Stimulated activated CD8-positive, alpha-beta memory T cell treated with anti-CD3 and anti-CD28 coated beads, Interleukin-4, amount 100 ng/mL, for 24 hours (primary cell): ENCODE data around the gene SSH3.

Experiments
- DNase-seq: peaks from one replicate; pipeline ENCODE4 v3.0.0-alpha.2; 2020; ENCODE audit warnings: low read depth

The SSH3 gene

DNA sequence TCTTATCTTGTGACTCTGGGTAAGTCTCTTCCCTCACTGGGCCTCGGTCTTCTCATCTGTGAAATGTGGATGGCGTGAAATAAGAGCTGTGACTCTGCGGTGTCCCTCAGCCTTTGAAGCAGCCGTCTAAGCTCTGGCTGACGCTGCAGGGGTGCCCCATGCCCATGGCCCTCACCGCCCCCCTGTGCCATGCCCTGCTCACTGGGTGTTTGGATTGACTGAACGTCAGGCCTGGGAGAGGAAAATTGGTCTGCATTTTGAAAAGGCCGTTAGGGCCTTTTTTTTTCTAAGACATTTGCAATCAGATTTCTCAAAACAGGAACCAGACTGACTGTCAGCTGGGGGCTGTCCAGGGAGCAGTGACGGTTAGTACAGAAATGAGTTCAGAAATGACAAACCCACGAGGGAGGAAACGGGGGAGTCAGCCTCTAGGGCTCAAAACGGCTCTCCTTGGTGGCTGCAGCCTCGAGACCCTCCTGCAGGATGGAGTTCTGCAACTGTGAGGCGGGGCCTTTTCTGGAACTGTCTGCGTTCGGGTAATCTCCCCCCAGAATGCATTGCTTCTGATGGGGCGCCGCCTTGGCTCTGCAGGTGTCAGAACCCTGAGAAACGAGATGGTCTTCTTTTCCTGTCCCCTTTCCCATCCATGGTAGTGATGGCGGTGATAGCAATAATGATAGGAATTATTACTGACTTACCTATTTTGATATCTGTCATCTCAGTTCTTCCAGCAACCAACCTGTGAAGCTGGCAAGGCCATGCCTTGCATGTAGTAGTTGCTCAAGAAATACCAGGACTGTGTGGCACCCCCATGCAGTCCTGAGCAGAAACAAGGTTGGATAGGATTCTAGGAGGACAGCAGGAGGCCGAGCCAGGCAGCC, 35.0 kb upstream of the SSH3 start:
- peak; percentile 51 for DNase-seq

DNA sequence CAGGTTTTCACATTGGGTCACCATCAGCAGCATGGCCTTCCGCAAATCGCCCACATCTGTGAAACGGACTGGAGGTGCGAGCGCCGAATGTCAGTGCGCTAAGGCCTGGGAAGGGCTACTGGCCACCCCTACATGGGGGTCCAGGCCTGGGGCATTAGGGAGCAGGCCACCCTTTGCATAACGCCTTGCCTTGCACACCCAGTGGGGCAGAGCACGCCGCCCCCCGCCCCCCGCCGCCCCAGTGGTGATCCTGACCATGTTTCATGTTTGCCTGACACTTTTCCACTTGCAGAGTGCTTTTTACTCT, 34.4 kb upstream of the SSH3 start:
- no peak for DNase-seq

DNA sequence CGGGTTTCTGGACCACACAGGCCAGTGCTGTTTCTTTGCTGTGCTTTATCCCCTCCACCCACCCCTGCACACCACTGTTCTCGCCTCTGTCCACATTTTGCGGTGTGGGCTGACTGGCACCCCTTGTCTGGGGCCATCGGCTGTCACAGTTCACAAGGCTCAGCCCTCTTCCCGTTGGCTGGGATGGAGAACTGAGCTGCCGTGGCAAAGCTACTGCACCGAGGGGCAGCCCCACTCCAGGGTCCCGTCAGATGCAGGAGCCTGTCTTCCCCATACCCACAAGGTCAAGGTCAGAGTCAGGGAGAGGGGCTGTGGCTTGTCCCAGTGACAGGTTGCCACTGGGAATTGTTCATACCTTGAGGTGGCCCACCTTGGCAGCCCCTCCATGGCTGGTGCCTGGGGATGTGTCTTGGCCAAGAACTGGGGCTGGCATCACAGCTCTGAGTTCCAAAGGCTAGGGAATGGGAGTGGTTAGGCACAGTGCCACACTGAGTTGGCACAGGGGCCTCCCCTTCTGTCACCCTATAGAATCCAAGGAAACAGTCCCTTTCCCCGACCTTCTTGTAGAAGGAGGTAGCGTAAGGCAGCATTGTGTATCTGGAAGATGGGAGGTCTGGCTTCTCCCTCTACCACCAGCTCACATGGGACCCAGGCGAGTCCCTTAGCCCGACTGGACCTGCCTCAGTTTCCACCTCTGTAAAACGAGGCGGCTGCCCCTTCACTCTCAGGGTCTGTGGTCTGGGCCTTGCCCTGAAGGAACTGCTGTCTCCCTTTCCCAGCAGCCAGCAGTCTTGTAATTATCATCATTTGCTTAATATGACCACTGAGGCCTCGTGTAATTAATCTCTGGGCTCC, 33.7 kb upstream of the SSH3 start:
- no peak for DNase-seq

GRCh38 chr11:67270256-67271204, 32.8 kb upstream of the SSH3 start:
- no peak for DNase-seq

DNA sequence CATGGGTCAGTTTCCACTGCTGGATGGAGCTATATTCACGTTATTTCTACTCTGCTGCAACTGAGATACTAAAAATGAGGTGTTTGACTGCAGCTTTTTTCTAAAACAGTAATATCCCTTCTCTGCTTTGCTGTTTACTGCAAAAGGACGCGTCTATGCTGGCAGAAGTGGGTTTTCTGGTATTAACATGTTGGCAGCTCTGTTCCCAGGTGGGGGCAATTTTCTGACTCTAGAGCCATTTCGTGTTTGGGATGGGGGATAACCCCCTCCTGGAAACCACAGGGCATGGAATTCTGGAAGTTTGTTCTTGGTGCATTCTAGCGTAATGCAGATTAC, 32.2 kb upstream of the SSH3 start:
- no peak for DNase-seq

DNA sequence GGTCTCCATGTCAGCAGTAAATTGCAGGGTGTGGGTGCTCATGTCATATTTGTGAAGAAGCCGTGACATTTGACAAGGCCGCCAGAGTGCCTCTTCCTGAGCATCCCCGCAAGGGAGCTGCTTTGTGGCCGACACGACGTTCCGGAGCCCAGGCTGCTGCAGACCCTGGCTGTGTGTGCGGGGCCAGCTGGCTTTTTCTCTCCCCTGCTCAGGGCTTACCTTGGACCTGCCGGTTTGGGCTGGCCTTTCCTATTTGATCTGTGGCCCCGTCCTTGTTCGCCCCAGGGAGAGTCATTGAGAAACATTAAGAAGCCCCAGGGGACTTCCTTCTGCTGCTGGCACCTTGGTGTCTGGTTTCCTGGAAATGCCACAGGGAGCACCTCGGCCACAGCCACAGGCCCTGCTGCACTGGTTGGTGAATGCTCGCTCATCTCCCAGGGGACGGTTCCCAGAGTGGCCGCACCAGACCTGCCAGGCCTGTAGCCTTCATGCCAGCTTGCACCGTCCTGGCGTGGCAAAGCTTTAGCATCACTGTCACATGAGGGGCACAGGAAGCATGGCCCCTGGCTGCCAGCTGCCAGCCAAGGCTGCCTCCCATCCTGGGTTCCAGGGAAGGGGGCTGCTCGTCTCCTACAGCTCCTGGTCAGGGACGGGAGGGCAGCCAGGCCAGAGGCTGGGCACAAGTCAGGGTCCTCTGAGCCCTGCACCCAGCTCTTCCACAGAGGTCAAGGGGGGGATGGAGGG, 31.6 kb upstream of the SSH3 start:
- peak; percentile 50 for DNase-seq

- no peak for DNase-seq
These were observed 30.7 kb upstream of the SSH3 start for GRCh38 chr11:67272327-67273259.

DNA sequence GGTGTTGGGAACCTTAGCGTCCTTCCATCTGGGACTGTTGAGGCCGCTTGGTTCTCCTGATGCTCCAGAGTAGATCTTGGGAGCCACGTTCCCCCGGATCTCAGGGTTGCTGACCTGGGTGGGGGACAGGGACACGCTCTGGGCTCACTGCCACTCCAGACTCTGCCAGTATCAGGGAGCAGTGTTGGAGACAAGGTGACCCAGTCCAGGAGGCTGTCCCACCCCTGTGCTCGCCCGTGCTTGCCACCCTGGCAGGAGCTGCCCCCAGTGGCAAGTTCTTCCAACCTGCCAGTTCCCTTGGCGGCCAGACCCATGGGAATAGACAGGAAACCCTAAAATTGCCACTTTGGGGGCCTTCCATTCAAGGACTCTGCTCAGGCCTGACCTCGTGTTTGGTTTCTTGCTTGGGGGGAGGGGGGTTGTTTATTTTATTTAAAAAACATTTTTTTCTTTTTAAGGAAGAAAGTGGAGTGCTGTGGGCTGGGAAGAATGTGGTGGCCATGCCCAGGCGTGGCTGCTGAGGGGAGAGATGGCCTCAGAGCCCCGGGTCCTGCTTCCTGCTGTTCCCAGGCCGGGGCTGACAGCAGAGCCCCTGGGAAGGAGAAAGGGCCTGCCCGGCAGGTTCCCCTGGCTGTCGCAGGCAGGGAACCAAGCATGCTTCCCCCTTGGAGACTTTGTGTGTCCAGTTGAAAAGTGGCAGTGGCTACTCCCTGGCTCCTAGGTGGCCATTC, 29.9 kb upstream of the SSH3 start:
- DNase-seq, result no peak

DNA sequence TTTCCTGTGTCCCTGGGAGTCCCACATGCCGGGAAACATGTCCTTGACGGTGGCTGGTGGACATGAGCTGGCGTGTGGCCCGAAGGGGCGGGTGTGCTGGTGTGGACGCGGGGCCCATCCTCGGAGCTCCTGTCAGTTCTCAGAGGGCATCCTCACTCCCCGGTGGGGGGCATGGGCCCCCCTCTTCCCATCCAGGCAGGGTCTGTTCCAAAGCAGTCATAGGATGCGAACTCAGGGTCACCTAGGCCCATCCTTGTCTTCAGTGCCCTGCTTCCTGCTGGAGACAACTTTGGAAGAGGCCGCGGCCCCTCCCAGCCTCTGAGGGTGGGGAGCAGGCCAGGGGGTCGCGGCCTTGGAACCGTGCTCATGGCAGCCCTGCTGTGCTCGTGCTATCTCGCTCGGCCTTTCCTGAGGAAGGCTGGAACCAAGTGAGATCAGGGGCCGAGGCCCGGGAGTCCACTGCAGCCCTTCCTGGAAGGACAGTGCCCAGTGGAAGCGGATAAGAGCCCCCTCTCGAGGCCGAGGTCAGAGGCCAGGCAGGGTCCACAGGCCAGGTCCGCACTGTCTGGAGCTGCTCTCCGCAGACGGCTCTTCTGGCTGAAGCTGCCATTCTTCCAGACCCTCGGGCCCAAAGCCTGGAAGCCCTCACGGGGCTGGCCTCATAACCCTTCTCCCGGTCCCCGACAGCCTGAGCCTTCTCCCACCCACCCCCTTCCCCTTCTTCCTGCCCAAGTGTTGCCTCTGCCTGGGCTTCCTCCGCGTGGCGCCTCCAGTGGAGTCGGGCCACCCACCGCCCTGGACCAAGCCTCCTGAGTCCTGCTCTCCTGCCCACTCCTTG, 28.3 kb upstream of the SSH3 start:
- no peak for DNase-seq

DNA sequence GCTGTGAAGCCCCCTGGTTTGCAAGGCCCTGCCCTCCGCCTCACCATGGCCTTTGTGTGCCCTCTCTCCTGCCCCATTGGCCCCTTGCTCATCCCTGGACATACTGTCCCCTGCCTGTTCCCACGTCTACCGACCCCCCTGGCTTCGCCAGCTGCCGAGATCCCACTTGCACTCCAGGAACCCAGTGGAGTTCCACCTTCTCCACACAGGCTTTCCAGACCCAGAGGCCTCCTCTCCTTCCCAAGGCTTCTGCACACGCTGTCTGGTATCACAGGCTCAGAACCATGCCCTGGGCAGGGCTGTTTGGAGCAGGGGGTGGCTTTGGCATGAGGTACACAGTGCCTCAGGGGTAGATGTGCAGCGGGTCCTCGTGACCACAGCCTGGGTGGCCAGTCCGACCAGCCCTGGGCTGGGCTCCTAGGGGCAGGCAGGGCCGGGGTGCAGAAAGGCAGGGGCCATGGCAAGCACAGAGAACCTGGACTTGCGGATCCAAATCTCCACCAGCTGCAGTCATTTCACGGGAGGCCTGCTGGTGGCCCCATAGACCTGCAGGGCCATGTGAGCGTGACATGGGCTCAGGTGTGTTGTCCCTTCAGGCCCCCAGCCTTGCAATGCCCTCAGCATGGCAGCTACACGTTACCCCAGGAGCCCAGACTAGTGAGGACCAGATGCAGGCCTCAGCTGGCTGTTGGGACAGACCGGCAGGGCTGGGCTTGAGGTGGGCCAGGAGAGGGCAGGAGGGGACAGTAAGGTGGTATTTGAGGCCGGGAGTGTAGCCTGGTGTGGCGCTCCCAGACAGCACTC, 27.5 kb upstream of the SSH3 start:
- no peak for DNase-seq

GRCh38 chr11:67276781-67277230, 26.5 kb upstream of the SSH3 start:
- DNase-seq, result peak; percentile 47

DNA sequence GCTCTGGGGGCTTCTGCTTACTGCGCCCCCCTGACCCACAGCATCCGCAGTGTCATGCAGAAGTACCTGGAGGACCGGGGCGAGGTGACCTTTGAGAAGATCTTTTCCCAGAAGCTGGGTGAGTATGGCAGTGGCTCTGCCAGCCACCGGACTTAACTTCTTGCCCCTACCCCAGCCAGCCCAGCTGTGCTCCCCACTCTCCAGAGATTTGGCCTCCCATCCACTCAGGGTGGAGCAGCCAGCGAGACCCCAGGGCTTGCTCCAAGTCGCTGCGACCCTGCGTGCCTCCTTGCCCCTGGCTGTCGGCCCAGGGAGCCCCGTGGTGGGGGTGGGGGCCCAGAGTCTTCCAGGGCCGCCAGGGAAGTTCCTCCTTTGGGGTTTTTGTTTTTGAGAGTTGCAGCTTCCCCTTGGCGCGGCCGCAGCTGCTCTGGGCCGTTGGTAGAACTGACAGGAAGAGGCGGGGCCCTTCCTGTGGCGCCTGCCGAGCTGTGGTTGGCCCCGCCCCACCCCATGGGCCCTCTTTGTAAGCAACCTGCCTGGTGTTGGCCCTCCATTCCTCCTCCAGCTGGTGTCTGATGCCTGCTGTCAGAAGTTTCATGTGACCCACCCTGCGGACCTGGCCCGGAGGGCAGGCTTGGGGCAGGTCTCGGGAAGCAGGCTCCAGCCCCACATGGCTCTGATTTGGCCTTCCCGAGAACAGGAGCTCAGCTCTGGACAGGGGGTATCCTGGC, 25.9 kb upstream of the SSH3 start:
- DNase-seq, result peak; percentile 82

- DNase-seq, result no peak
These were observed 25.0 kb upstream of the SSH3 start for GRCh38 chr11:67278135-67278938.

- DNase-seq, result no peak
These were observed 24.3 kb upstream of the SSH3 start for GRCh38 chr11:67278939-67279588.

DNA sequence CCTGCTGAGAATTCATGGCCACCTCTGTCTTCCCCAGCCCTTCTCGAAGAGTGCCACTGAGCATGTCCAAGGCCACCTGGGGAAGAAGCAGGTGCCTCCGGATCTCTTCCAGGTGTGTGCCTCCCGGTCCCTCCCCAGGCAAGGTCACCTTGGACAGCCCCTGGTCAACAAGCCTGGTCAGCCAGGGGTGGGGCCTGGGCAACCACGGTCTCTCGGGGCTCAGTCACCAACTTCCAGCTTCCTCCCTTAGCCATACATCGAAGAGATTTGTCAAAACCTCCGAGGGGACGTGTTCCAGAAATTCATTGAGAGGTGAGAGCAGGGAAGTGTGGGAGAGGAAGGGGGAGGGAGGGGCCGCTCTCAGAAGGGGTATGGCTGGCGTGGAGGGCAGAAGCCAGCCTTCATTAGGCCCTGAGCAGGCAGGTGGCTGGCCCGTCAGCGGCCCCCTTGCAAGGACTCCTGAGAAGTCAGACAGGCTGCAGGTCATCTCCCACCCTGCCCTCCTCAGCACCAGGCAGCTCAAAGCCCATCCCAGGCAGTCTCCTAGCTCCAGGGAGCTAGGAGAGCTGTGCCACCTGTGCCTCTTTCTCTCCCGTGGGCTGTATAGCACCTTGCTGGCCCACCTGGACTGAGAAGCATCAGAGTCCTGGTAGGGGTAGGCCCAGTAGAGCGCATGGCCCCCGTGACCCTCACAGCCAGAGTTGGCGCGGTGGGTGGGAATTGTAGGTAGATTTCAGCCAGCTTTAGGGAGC, 23.6 kb upstream of the SSH3 start:
- no peak for DNase-seq
